K562 (cell line): ENCODE measurements around the gene SLC7A4.

Experiments
- EZH2 ChIP-seq: IDR thresholded peaks from 2 replicates; pipeline ENCODE4 v1.6.1; 2012; ENCODE audit warnings: low read depth, mild to moderate bottlenecking, inconsistent platforms, low read length, borderline replicate concordance
- JUN ChIP-seq, 2 experiments: sonication (generic) in 1 of 2; formaldehyde crosslinking in 1 of 2; IDR thresholded peaks; 2 replicates each; pipeline versions ENCODE4 v1.6.1 to v1.8.0; 2012 to 2022; ENCODE audit warnings: borderline replicate concordance in 2 of 2, mild to moderate bottlenecking in 2 of 2, improper control_type of control experiment in 1 of 2, low read depth in 1 of 2, low read length in 1 of 2, missing genetic modification reagents in 1 of 2
- KLF13 ChIP-seq: fragments of 450-650 bp; IDR thresholded peaks from 2 replicates; pipeline ENCODE4 v1.6.1; 2016; ENCODE audit warnings: missing genetic modification characterization, low read depth, mild to moderate bottlenecking, missing compliant biosample characterization, moderate library complexity, borderline replicate concordance
- MAFK ChIP-seq: IDR thresholded peaks from 2 replicates; pipeline ENCODE4 v1.6.1; 2011; ENCODE audit warnings: low read length, improper control_type of control experiment
- MEIS2 ChIP-seq: fragments of 450-650 bp; IDR thresholded peaks from 2 replicates; pipeline ENCODE4 v1.6.1; 2014; ENCODE audit warnings: mild to moderate bottlenecking; ENCODE audit not compliant: partially characterized antibody
- NFIC ChIP-seq: fragments of 450-650 bp; IDR thresholded peaks from 2 replicates; pipeline ENCODE4 v1.6.1; 2017; ENCODE audit warnings: mild to moderate bottlenecking, inconsistent platforms
- POLR2A ChIP-seq: fragments of 450-650 bp; conservative IDR thresholded peaks from 2 replicates; pipeline ENCODE4 v1.6.1; 2016
- RFX7 ChIP-seq: fragments of 250-450 bp; sonication (Bioruptor Pico); IDR thresholded peaks from 2 replicates; pipeline ENCODE4 v1.5.1; 2021; ENCODE audit warnings: mild to moderate bottlenecking
- SPI1 ChIP-seq: IDR thresholded peaks from 2 replicates; pipeline ENCODE4 v1.6.1; 2011; ENCODE audit warnings: low read depth, low read length, control low read depth, borderline replicate concordance
- SRSF7 ChIP-seq: fragments of 200-400 bp; formaldehyde crosslinking; optimal IDR thresholded peaks from 2 replicates; pipeline ENCODE3; 2017; ENCODE audit warnings: mild to moderate bottlenecking, low read depth, low read length
- TAF1 ChIP-seq: IDR thresholded peaks from 2 replicates; pipeline ENCODE4 v1.6.1; 2011; ENCODE audit warnings: mild to moderate bottlenecking, low read length, moderate library complexity; ENCODE audit not compliant: insufficient read depth, control insufficient read depth, severe bottlenecking; ENCODE audit errors: extremely low read depth
- TF ChIP-seq, protein P1 (sequence below), 2 experiments: fragments of 450-650 bp; formaldehyde crosslinking in 1 of 2; IDR thresholded peaks; 2 replicates each; pipeline versions ENCODE4 v1.4.0 to v1.6.1; 2014 to 2020; ENCODE audit warnings: mild to moderate bottlenecking in 2 of 2, borderline replicate concordance in 1 of 2, low read depth in 1 of 2

GRCh38 chr22:20986365-20986764 lies 46.0 kb downstream of the SLC7A4 start:
- TF ChIP-seq EZH2, result no peak
- no peak for TF ChIP-seq KLF13 (tag)
- TF ChIP-seq SPI1, result no peak
- TF ChIP-seq, protein P1, sequence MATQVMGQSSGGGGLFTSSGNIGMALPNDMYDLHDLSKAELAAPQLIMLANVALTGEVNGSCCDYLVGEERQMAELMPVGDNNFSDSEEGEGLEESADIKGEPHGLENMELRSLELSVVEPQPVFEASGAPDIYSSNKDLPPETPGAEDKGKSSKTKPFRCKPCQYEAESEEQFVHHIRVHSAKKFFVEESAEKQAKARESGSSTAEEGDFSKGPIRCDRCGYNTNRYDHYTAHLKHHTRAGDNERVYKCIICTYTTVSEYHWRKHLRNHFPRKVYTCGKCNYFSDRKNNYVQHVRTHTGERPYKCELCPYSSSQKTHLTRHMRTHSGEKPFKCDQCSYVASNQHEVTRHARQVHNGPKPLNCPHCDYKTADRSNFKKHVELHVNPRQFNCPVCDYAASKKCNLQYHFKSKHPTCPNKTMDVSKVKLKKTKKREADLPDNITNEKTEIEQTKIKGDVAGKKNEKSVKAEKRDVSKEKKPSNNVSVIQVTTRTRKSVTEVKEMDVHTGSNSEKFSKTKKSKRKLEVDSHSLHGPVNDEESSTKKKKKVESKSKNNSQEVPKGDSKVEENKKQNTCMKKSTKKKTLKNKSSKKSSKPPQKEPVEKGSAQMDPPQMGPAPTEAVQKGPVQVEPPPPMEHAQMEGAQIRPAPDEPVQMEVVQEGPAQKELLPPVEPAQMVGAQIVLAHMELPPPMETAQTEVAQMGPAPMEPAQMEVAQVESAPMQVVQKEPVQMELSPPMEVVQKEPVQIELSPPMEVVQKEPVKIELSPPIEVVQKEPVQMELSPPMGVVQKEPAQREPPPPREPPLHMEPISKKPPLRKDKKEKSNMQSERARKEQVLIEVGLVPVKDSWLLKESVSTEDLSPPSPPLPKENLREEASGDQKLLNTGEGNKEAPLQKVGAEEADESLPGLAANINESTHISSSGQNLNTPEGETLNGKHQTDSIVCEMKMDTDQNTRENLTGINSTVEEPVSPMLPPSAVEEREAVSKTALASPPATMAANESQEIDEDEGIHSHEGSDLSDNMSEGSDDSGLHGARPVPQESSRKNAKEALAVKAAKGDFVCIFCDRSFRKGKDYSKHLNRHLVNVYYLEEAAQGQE (IDR thresholded peaks at IDR 0.05; ENCODE audit: borderline replicate concordance), result no peak
- TF ChIP-seq, protein P1 (CRISPR knock-in tag; IDR thresholded peaks at IDR 0.05; ENCODE audit: low read depth), result no peak
- no peak for TF ChIP-seq POLR2A
- TF ChIP-seq RFX7 (CRISPR knock-in tag), result no peak
- TF ChIP-seq JUN (IDR thresholded peaks at IDR 0.05; ENCODE audit: borderline replicate concordance, low read depth, low read length), result no peak
- no peak for TF ChIP-seq JUN (CRISPR knock-in tag; IDR thresholded peaks at IDR 0.05; ENCODE audit: borderline replicate concordance)
- no peak for TF ChIP-seq SRSF7
- no peak for TF ChIP-seq NFIC
- no peak for TF ChIP-seq MEIS2
- TF ChIP-seq TAF1, result no peak
- no peak for TF ChIP-seq MAFK
